GM23338 (cell line): ENCODE measurements around the gene MPP1. TPM values are rescaled to one million over a fixed set of nuclear protein-coding genes. Genes with fewer than 3 reads are reported as not detected.

Source experiments
- ATAC-seq: fragments of 200-7000 bp; cut with Tn5 transposase; 3 replicates; pipeline ENCODE4 v1.9.1; 2020
- DNase-seq: peaks from one replicate; pipeline ENCODE4 v3.0.0-alpha.2; 2015; ENCODE audit warnings: low spot score
- H2AFZ ChIP-seq: fragments of 200-600 bp; sonication (generic); 2 replicates; pipeline ENCODE4 v1.8.0; 2016; ENCODE audit warnings: antibody characterized with exemption, mild to moderate bottlenecking, moderate library complexity
- H3F3A ChIP-seq: fragments of 200-600 bp; sonication (generic); replicated peaks from 2 replicates; pipeline ENCODE4 v1.8.0; 2017; ENCODE audit warnings: antibody characterized with exemption, mixed run types, low read depth
- H3K27ac ChIP-seq: fragments of 200-600 bp; sonication (generic); 2 replicates; pipeline ENCODE4 v1.6.1; 2016; ENCODE audit warnings: low read depth
- H3K27me3 ChIP-seq: fragments of 200-600 bp; sonication (generic); 2 replicates; pipeline ENCODE4 v1.8.0; 2016; ENCODE audit warnings: mild to moderate bottlenecking, mixed run types, moderate library complexity; ENCODE audit not compliant: insufficient read depth
- H3K36me3 ChIP-seq: fragments of 200-600 bp; sonication (generic); 2 replicates; pipeline ENCODE4 v1.8.0; 2016; ENCODE audit warnings: mild to moderate bottlenecking; ENCODE audit not compliant: insufficient read depth
- H3K4me1 ChIP-seq: fragments of 200-600 bp; sonication (generic); 2 replicates; pipeline ENCODE4 v1.8.0; 2016; ENCODE audit warnings: mild to moderate bottlenecking, moderate library complexity; ENCODE audit not compliant: insufficient read depth
- H3K4me2 ChIP-seq: fragments of 200-600 bp; sonication (generic); 2 replicates; pipeline ENCODE4 v1.7.1; 2017; ENCODE audit warnings: mixed run types
- H3K4me3 ChIP-seq: fragments of 200-600 bp; sonication (generic); 2 replicates; pipeline ENCODE4 v1.6.1; 2016; ENCODE audit warnings: mixed run types
- H3K79me2 ChIP-seq: fragments of 200-600 bp; sonication (generic); replicated peaks from 2 replicates; pipeline ENCODE4 v1.8.0; 2017; ENCODE audit warnings: mild to moderate bottlenecking; ENCODE audit not compliant: insufficient read depth
- H3K9me2 ChIP-seq: fragments of 200-600 bp; sonication (generic); 2 replicates; pipeline ENCODE4 v1.8.0; 2017; ENCODE audit not compliant: insufficient read depth
- H4K20me1 ChIP-seq: fragments of 200-600 bp; sonication (generic); replicated peaks from 2 replicates; pipeline ENCODE4 v1.8.0; 2017; ENCODE audit warnings: mild to moderate bottlenecking; ENCODE audit not compliant: insufficient read depth
- H3K27ac Mint-ChIP-seq: 2 replicates; pipeline ENCODE4 v1.8.0; 2020; ENCODE audit warnings: inconsistent platforms, mild to moderate bottlenecking, moderate library complexity, mixed read lengths
- H3K27me3 Mint-ChIP-seq: 3 replicates; pipeline ENCODE4 v1.8.0; 2022; ENCODE audit warnings: low read depth, mild to moderate bottlenecking, moderate library complexity, mixed read lengths, inconsistent platforms; ENCODE audit not compliant: insufficient read depth, poor library complexity
- H3K36me3 Mint-ChIP-seq: 3 replicates; pipeline ENCODE4 v1.8.0; 2021; ENCODE audit warnings: low read depth, mild to moderate bottlenecking, inconsistent platforms, moderate library complexity, mixed read lengths
- H3K4me1 Mint-ChIP-seq: 3 replicates; pipeline ENCODE4 v1.8.0; 2020; ENCODE audit warnings: mild to moderate bottlenecking, inconsistent platforms, mixed read lengths
- H3K4me3 Mint-ChIP-seq: 3 replicates; pipeline ENCODE4 v1.8.0; 2021; ENCODE audit warnings: moderate library complexity, mild to moderate bottlenecking, inconsistent platforms, mixed read lengths
- H3K9me3 Mint-ChIP-seq: 3 replicates; pipeline ENCODE4 v1.8.0; 2020; ENCODE audit warnings: moderate library complexity, mild to moderate bottlenecking, inconsistent platforms, mixed read lengths
- CREB1 ChIP-seq: fragments of 250-450 bp; sonication (Bioruptor Pico); IDR thresholded peaks from 2 replicates; pipeline ENCODE4 v1.5.0; 2020; ENCODE audit warnings: low read depth, mild to moderate bottlenecking, moderate library complexity
- CTCF ChIP-seq, 2 experiments: fragments of 200-600 bp in 1 of 2; sonication (generic) in 1 of 2; conservative IDR thresholded peaks; 2 replicates each; pipeline versions ENCODE4 v1.5.1 to v1.6.1; 2016 to 2017; ENCODE audit warnings: antibody characterized with exemption in 2 of 2, low read depth in 2 of 2, mild to moderate bottlenecking in 2 of 2, moderate library complexity in 1 of 2
- ETS1 ChIP-seq: IDR thresholded peaks from 2 replicates; pipeline ENCODE4 v1.6.1; 2016; ENCODE audit warnings: antibody characterized with exemption
- EZH2 ChIP-seq: fragments of 200-600 bp; sonication (generic); IDR thresholded peaks from one replicate; pipeline ENCODE4 v1.8.0; 2017; ENCODE audit warnings: antibody characterized with exemption, mild to moderate bottlenecking, low read depth; ENCODE audit not compliant: unreplicated experiment
- EZH2phosphoT487 ChIP-seq: fragments of 200-600 bp; sonication (generic); IDR thresholded peaks from one replicate; pipeline ENCODE4 v1.8.1; 2018; ENCODE audit warnings: antibody characterized with exemption; ENCODE audit not compliant: unreplicated experiment
- JUNB ChIP-seq: IDR thresholded peaks from one replicate; pipeline ENCODE4 v1.6.1; 2016; ENCODE audit warnings: antibody characterized with exemption; ENCODE audit not compliant: unreplicated experiment
- NANOG ChIP-seq: IDR thresholded peaks from 2 replicates; pipeline ENCODE4 v1.6.1; 2016; ENCODE audit warnings: antibody characterized with exemption, borderline replicate concordance
- POLR2AphosphoS5 ChIP-seq: IDR thresholded peaks from 2 replicates; pipeline ENCODE4 v1.6.1; 2016; ENCODE audit warnings: antibody characterized with exemption, low read depth
- REST ChIP-seq: IDR thresholded peaks from one replicate; pipeline ENCODE4 v1.6.1; 2018; ENCODE audit warnings: antibody characterized with exemption; ENCODE audit not compliant: unreplicated experiment
- STAT1 ChIP-seq: IDR thresholded peaks from one replicate; pipeline ENCODE4 v1.6.1; 2016; ENCODE audit warnings: antibody characterized with exemption; ENCODE audit not compliant: unreplicated experiment
- ZNF114 ChIP-seq: fragments of 250-450 bp; sonication (Bioruptor Pico); IDR thresholded peaks from 2 replicates; pipeline ENCODE4 v1.5.0; 2020; ENCODE audit warnings: mild to moderate bottlenecking, moderate library complexity
- ZNF331 ChIP-seq: fragments of 250-450 bp; sonication (Bioruptor Pico); IDR thresholded peaks from 2 replicates; pipeline ENCODE4 v1.5.0; 2020; ENCODE audit warnings: low read depth, mild to moderate bottlenecking, moderate library complexity
- polyA plus RNA-seq: library from polyadenylated mRNA; unstranded; fragments of >200 nt; fragmentation: Nextera tagmentation; extraction: Ambion mirVana; gene quantifications from 2 replicates; pipeline ENCODE4 v1.2.1, GENCODE V29; 2016
- total RNA-seq: library from RNA; depleted of rRNA; stranded (reverse); fragments of >200 nt; shearing (Covaris generic); gene quantifications from 2 replicates; pipeline ENCODE4 v1.2.3, GENCODE V29; 2014
- TF ChIP-seq, protein P1 (sequence below): fragments of 250-450 bp; sonication (Bioruptor Pico); IDR thresholded peaks from 2 replicates; pipeline ENCODE4 v1.5.0; 2020; ENCODE audit warnings: mild to moderate bottlenecking, moderate library complexity

MPP1 gene
- total and polyA plus RNA-seq, 2 experiments from 2014 or later, result 18.7 to 27.2 TPM

DNA sequence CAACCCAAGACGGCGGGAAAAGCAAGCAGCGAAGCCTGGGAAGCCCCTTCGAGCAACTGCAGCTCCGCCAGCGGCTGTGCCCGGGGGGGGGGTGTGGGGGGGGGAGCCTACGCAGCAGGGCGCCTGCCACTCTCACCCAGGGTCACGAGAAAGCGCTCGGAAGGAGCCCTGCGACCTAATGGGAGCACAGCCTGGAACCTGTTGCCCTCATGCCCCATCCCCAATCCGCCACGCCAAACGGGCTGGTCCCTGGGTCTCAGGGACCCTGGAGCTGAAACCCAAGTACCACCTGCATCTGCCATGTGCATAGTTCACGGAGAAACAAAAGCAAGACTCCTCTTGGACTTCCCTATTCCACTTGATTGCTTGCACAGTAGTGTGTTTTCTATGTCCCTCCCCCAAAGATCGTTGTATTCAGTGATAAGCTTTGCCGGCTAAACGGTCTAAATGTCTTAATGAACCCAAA is 54.0 kb downstream of the MPP1 start:
- H3K27me3 Mint-ChIP-seq, result peaks cover 33% of the 10 kb centered on the region
- H3K27me3 ChIP-seq, result peaks cover 39% of the 10 kb centered on the region
- DNase-seq, result peak; percentile 27
- peak overlapping the region; percentile 64 for H3K4me3 Mint-ChIP-seq
- TF ChIP-seq ZNF114 (CRISPR knock-in tag), result no peak
- no peak for TF ChIP-seq POLR2AphosphoS5
- TF ChIP-seq NANOG, result no peak
- no peak for TF ChIP-seq ZNF331
- TF ChIP-seq ETS1, result no peak
- TF ChIP-seq JUNB, result no peak
- TF ChIP-seq STAT1, result no peak
- no peak for TF ChIP-seq CREB1
- no peak for TF ChIP-seq CTCF (conservative IDR thresholded peaks at IDR 0.05; ENCODE audit: low read depth in 2 of 2)
- no peak for TF ChIP-seq REST
- TF ChIP-seq EZH2phosphoT487, result no peak
- TF ChIP-seq, protein P1, sequence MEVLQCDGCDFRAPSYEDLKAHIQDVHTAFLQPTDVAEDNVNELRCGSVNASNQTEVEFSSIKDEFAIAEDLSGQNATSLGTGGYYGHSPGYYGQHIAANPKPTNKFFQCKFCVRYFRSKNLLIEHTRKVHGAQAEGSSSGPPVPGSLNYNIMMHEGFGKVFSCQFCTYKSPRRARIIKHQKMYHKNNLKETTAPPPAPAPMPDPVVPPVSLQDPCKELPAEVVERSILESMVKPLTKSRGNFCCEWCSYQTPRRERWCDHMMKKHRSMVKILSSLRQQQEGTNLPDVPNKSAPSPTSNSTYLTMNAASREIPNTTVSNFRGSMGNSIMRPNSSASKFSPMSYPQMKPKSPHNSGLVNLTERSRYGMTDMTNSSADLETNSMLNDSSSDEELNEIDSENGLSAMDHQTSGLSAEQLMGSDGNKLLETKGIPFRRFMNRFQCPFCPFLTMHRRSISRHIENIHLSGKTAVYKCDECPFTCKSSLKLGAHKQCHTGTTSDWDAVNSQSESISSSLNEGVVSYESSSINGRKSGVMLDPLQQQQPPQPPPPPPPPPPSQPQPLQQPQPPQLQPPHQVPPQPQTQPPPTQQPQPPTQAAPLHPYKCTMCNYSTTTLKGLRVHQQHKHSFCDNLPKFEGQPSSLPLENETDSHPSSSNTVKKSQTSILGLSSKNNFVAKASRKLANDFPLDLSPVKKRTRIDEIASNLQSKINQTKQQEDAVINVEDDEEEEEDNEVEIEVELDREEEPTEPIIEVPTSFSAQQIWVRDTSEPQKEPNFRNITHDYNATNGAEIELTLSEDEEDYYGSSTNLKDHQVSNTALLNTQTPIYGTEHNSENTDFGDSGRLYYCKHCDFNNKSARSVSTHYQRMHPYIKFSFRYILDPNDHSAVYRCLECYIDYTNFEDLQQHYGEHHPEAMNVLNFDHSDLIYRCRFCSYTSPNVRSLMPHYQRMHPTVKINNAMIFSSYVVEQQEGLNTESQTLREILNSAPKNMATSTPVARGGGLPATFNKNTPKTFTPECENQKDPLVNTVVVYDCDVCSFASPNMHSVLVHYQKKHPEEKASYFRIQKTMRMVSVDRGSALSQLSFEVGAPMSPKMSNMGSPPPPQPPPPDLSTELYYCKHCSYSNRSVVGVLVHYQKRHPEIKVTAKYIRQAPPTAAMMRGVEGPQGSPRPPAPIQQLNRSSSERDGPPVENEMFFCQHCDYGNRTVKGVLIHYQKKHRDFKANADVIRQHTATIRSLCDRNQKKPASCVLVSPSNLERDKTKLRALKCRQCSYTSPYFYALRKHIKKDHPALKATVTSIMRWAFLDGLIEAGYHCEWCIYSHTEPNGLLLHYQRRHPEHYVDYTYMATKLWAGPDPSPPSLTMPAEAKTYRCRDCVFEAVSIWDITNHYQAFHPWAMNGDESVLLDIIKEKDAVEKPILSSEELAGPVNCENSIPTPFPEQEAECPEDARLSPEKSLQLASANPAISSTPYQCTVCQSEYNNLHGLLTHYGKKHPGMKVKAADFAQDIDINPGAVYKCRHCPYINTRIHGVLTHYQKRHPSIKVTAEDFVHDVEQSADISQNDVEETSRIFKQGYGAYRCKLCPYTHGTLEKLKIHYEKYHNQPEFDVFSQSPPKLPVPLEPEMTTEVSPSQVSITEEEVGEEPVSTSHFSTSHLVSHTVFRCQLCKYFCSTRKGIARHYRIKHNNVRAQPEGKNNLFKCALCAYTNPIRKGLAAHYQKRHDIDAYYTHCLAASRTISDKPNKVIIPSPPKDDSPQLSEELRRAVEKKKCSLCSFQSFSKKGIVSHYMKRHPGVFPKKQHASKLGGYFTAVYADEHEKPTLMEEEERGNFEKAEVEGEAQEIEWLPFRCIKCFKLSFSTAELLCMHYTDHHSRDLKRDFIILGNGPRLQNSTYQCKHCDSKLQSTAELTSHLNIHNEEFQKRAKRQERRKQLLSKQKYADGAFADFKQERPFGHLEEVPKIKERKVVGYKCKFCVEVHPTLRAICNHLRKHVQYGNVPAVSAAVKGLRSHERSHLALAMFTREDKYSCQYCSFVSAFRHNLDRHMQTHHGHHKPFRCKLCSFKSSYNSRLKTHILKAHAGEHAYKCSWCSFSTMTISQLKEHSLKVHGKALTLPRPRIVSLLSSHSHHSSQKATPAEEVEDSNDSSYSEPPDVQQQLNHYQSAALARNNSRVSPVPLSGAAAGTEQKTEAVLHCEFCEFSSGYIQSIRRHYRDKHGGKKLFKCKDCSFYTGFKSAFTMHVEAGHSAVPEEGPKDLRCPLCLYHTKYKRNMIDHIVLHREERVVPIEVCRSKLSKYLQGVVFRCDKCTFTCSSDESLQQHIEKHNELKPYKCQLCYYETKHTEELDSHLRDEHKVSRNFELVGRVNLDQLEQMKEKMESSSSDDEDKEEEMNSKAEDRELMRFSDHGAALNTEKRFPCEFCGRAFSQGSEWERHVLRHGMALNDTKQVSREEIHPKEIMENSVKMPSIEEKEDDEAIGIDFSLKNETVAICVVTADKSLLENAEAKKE (CRISPR knock-in tag), result no peak
- no peak for TF ChIP-seq EZH2
- no peaks in the 10 kb centered on the region for H3K36me3 Mint-ChIP-seq
- H3K27ac ChIP-seq, result no peak overlapping the region
- peak overlapping the region; percentile 41 for H3K4me3 ChIP-seq
- no peaks in the 10 kb centered on the region for H3K79me2 ChIP-seq
- no peaks in the 10 kb centered on the region for H4K20me1 ChIP-seq
- no peaks in the 10 kb centered on the region for H3K9me2 ChIP-seq
- no peaks in the 10 kb centered on the region for H3K36me3 ChIP-seq
- no peak overlapping the region for H3K27ac Mint-ChIP-seq
- H3K4me2 ChIP-seq, result peak overlapping the region; percentile 71
- H3K9me3 Mint-ChIP-seq, result no peaks in the 10 kb centered on the region
- H3K4me1 Mint-ChIP-seq, result peaks cover 9% of the 10 kb centered on the region
- H3K4me1 ChIP-seq, result peaks cover 4% of the 10 kb centered on the region; the same call in 1 of the 2 replicates
- H3F3A ChIP-seq, result no peaks in the 10 kb centered on the region
- H2AFZ ChIP-seq, result 0 out of 2 replicates have a peak overlapping the region, but pooled peaks have one; percentile 28
- no peak for ATAC-seq
